GM23338 (cell line): ENCODE results near the gene MAD1L1. TPM values are rescaled to one million over a fixed set of nuclear protein-coding genes. Genes with fewer than 3 reads are reported as not detected.

ENCODE experiments used
- ATAC-seq: fragments of 200-7000 bp; cut with Tn5 transposase; 3 replicates; pipeline ENCODE4 v1.9.1; 2020
- DNase-seq: peaks from one replicate; pipeline ENCODE4 v3.0.0-alpha.2; 2015; ENCODE audit warnings: low spot score
- H2AFZ ChIP-seq: fragments of 200-600 bp; sonication (generic); 2 replicates; pipeline ENCODE4 v1.8.0; 2016; ENCODE audit warnings: antibody characterized with exemption, mild to moderate bottlenecking, moderate library complexity
- H3F3A ChIP-seq: fragments of 200-600 bp; sonication (generic); replicated peaks from 2 replicates; pipeline ENCODE4 v1.8.0; 2017; ENCODE audit warnings: antibody characterized with exemption, mixed run types, low read depth
- H3K27ac ChIP-seq: fragments of 200-600 bp; sonication (generic); 2 replicates; pipeline ENCODE4 v1.6.1; 2016; ENCODE audit warnings: low read depth
- H3K27me3 ChIP-seq: fragments of 200-600 bp; sonication (generic); 2 replicates; pipeline ENCODE4 v1.8.0; 2016; ENCODE audit warnings: mild to moderate bottlenecking, mixed run types, moderate library complexity; ENCODE audit not compliant: insufficient read depth
- H3K36me3 ChIP-seq: fragments of 200-600 bp; sonication (generic); 2 replicates; pipeline ENCODE4 v1.8.0; 2016; ENCODE audit warnings: mild to moderate bottlenecking; ENCODE audit not compliant: insufficient read depth
- H3K4me1 ChIP-seq: fragments of 200-600 bp; sonication (generic); 2 replicates; pipeline ENCODE4 v1.8.0; 2016; ENCODE audit warnings: mild to moderate bottlenecking, moderate library complexity; ENCODE audit not compliant: insufficient read depth
- H3K4me2 ChIP-seq: fragments of 200-600 bp; sonication (generic); 2 replicates; pipeline ENCODE4 v1.7.1; 2017; ENCODE audit warnings: mixed run types
- H3K4me3 ChIP-seq: fragments of 200-600 bp; sonication (generic); 2 replicates; pipeline ENCODE4 v1.6.1; 2016; ENCODE audit warnings: mixed run types
- H3K79me2 ChIP-seq: fragments of 200-600 bp; sonication (generic); replicated peaks from 2 replicates; pipeline ENCODE4 v1.8.0; 2017; ENCODE audit warnings: mild to moderate bottlenecking; ENCODE audit not compliant: insufficient read depth
- H3K9me2 ChIP-seq: fragments of 200-600 bp; sonication (generic); 2 replicates; pipeline ENCODE4 v1.8.0; 2017; ENCODE audit not compliant: insufficient read depth
- H4K20me1 ChIP-seq: fragments of 200-600 bp; sonication (generic); replicated peaks from 2 replicates; pipeline ENCODE4 v1.8.0; 2017; ENCODE audit warnings: mild to moderate bottlenecking; ENCODE audit not compliant: insufficient read depth
- H3K27ac Mint-ChIP-seq: 2 replicates; pipeline ENCODE4 v1.8.0; 2020; ENCODE audit warnings: inconsistent platforms, mild to moderate bottlenecking, moderate library complexity, mixed read lengths
- H3K27me3 Mint-ChIP-seq: 3 replicates; pipeline ENCODE4 v1.8.0; 2022; ENCODE audit warnings: low read depth, mild to moderate bottlenecking, moderate library complexity, mixed read lengths, inconsistent platforms; ENCODE audit not compliant: insufficient read depth, poor library complexity
- H3K36me3 Mint-ChIP-seq: 3 replicates; pipeline ENCODE4 v1.8.0; 2021; ENCODE audit warnings: low read depth, mild to moderate bottlenecking, inconsistent platforms, moderate library complexity, mixed read lengths
- H3K4me1 Mint-ChIP-seq: 3 replicates; pipeline ENCODE4 v1.8.0; 2020; ENCODE audit warnings: mild to moderate bottlenecking, inconsistent platforms, mixed read lengths
- H3K4me3 Mint-ChIP-seq: 3 replicates; pipeline ENCODE4 v1.8.0; 2021; ENCODE audit warnings: moderate library complexity, mild to moderate bottlenecking, inconsistent platforms, mixed read lengths
- H3K9me3 Mint-ChIP-seq: 3 replicates; pipeline ENCODE4 v1.8.0; 2020; ENCODE audit warnings: moderate library complexity, mild to moderate bottlenecking, inconsistent platforms, mixed read lengths
- CREB1 ChIP-seq: fragments of 250-450 bp; sonication (Bioruptor Pico); IDR thresholded peaks from 2 replicates; pipeline ENCODE4 v1.5.0; 2020; ENCODE audit warnings: low read depth, mild to moderate bottlenecking, moderate library complexity
- EZH2 ChIP-seq: fragments of 200-600 bp; sonication (generic); IDR thresholded peaks from one replicate; pipeline ENCODE4 v1.8.0; 2017; ENCODE audit warnings: antibody characterized with exemption, mild to moderate bottlenecking, low read depth; ENCODE audit not compliant: unreplicated experiment
- EZH2phosphoT487 ChIP-seq: fragments of 200-600 bp; sonication (generic); IDR thresholded peaks from one replicate; pipeline ENCODE4 v1.8.1; 2018; ENCODE audit warnings: antibody characterized with exemption; ENCODE audit not compliant: unreplicated experiment
- JUNB ChIP-seq: IDR thresholded peaks from one replicate; pipeline ENCODE4 v1.6.1; 2016; ENCODE audit warnings: antibody characterized with exemption; ENCODE audit not compliant: unreplicated experiment
- STAT1 ChIP-seq: IDR thresholded peaks from one replicate; pipeline ENCODE4 v1.6.1; 2016; ENCODE audit warnings: antibody characterized with exemption; ENCODE audit not compliant: unreplicated experiment
- ZNF114 ChIP-seq: fragments of 250-450 bp; sonication (Bioruptor Pico); IDR thresholded peaks from 2 replicates; pipeline ENCODE4 v1.5.0; 2020; ENCODE audit warnings: mild to moderate bottlenecking, moderate library complexity
- ZNF331 ChIP-seq: fragments of 250-450 bp; sonication (Bioruptor Pico); IDR thresholded peaks from 2 replicates; pipeline ENCODE4 v1.5.0; 2020; ENCODE audit warnings: low read depth, mild to moderate bottlenecking, moderate library complexity
- polyA plus RNA-seq: library from polyadenylated mRNA; unstranded; fragments of >200 nt; fragmentation: Nextera tagmentation; extraction: Ambion mirVana; gene quantifications from 2 replicates; pipeline ENCODE4 v1.2.1, GENCODE V29; 2016
- total RNA-seq: library from RNA; depleted of rRNA; stranded (reverse); fragments of >200 nt; shearing (Covaris generic); gene quantifications from 2 replicates; pipeline ENCODE4 v1.2.3, GENCODE V29; 2014
- TF ChIP-seq, protein P1 (sequence below): fragments of 250-450 bp; sonication (Bioruptor Pico); IDR thresholded peaks from 2 replicates; pipeline ENCODE4 v1.5.0; 2020; ENCODE audit warnings: mild to moderate bottlenecking, moderate library complexity
- TF ChIP-seq, protein P2 (sequence below): IDR thresholded peaks from 2 replicates; pipeline ENCODE4 v1.6.1; 2016; ENCODE audit warnings: antibody characterized with exemption

MAD1L1 gene
- total and polyA plus RNA-seq, 2 experiments from 2014 or later: 40.3 to 59.3 TPM

DNA sequence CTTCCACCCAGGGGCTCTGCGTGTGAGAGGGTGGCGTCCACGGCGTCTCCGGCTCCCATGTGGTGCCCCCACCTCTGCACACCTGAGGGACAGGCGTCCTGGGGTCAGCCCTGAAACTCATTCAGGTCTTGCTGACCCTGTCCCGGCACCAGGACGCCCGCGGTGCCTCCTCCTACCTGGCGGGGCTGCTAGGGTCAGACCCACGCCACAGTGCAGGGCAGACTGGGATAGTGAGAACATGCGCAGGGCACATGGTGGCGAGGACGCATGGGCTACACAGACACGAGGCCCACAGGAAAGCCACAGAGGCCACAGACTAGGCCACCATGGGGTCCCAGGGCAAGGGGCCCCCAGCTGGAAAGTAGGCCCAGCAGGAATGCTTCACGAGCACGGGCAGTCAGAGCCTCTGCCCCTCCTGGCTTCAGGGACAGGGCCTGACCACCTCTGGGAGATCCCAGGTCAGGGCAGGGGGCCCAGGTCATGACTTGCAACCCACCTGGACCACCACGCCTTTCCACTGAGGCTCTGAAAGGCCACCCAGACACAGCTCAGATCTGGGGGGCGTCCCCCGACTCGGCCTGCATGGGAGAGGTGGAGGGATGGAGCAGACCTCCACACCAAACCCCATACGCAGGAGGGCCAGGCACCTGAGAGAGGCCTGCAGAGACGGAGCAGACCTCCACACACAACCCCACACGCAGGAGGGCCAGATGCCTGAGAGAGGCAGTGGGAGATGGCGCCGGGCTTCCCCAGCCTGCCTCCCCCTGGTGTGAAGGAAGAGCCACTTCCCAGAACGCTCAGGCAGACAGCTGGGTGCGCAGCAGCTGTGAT is 374.1 kb downstream of the MAD1L1 start:
- Histone ChIP-seq H3K36me3 (no peaks in the 10 kb centered on the region), H4K20me1 (no peaks in the 10 kb centered on the region), H3K4me1 (no peaks in the 10 kb centered on the region), H3K9me2 (no peaks in the 10 kb centered on the region), H2AFZ (no peak overlapping the region), H3K4me2 (no peak overlapping the region), H3K4me3 (no peak overlapping the region), H3K27me3 (no peaks in the 10 kb centered on the region), H3K27ac (no peak overlapping the region), H3K79me2 (no peaks in the 10 kb centered on the region), H3F3A (no peaks in the 10 kb centered on the region)
- ATAC-seq (no peak), DNase-seq (no peak)
- TF ChIP-seq STAT1 (no peak), ZNF331 (CRISPR knock-in tag) (no peak), ZNF114 (CRISPR knock-in tag) (no peak), EZH2phosphoT487 (no peak), EZH2 (no peak), CREB1 (CRISPR knock-in tag) (no peak), JUNB (no peak)
- TF ChIP-seq, protein P1, sequence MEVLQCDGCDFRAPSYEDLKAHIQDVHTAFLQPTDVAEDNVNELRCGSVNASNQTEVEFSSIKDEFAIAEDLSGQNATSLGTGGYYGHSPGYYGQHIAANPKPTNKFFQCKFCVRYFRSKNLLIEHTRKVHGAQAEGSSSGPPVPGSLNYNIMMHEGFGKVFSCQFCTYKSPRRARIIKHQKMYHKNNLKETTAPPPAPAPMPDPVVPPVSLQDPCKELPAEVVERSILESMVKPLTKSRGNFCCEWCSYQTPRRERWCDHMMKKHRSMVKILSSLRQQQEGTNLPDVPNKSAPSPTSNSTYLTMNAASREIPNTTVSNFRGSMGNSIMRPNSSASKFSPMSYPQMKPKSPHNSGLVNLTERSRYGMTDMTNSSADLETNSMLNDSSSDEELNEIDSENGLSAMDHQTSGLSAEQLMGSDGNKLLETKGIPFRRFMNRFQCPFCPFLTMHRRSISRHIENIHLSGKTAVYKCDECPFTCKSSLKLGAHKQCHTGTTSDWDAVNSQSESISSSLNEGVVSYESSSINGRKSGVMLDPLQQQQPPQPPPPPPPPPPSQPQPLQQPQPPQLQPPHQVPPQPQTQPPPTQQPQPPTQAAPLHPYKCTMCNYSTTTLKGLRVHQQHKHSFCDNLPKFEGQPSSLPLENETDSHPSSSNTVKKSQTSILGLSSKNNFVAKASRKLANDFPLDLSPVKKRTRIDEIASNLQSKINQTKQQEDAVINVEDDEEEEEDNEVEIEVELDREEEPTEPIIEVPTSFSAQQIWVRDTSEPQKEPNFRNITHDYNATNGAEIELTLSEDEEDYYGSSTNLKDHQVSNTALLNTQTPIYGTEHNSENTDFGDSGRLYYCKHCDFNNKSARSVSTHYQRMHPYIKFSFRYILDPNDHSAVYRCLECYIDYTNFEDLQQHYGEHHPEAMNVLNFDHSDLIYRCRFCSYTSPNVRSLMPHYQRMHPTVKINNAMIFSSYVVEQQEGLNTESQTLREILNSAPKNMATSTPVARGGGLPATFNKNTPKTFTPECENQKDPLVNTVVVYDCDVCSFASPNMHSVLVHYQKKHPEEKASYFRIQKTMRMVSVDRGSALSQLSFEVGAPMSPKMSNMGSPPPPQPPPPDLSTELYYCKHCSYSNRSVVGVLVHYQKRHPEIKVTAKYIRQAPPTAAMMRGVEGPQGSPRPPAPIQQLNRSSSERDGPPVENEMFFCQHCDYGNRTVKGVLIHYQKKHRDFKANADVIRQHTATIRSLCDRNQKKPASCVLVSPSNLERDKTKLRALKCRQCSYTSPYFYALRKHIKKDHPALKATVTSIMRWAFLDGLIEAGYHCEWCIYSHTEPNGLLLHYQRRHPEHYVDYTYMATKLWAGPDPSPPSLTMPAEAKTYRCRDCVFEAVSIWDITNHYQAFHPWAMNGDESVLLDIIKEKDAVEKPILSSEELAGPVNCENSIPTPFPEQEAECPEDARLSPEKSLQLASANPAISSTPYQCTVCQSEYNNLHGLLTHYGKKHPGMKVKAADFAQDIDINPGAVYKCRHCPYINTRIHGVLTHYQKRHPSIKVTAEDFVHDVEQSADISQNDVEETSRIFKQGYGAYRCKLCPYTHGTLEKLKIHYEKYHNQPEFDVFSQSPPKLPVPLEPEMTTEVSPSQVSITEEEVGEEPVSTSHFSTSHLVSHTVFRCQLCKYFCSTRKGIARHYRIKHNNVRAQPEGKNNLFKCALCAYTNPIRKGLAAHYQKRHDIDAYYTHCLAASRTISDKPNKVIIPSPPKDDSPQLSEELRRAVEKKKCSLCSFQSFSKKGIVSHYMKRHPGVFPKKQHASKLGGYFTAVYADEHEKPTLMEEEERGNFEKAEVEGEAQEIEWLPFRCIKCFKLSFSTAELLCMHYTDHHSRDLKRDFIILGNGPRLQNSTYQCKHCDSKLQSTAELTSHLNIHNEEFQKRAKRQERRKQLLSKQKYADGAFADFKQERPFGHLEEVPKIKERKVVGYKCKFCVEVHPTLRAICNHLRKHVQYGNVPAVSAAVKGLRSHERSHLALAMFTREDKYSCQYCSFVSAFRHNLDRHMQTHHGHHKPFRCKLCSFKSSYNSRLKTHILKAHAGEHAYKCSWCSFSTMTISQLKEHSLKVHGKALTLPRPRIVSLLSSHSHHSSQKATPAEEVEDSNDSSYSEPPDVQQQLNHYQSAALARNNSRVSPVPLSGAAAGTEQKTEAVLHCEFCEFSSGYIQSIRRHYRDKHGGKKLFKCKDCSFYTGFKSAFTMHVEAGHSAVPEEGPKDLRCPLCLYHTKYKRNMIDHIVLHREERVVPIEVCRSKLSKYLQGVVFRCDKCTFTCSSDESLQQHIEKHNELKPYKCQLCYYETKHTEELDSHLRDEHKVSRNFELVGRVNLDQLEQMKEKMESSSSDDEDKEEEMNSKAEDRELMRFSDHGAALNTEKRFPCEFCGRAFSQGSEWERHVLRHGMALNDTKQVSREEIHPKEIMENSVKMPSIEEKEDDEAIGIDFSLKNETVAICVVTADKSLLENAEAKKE (CRISPR knock-in tag): no peak
- TF ChIP-seq, protein P2, sequence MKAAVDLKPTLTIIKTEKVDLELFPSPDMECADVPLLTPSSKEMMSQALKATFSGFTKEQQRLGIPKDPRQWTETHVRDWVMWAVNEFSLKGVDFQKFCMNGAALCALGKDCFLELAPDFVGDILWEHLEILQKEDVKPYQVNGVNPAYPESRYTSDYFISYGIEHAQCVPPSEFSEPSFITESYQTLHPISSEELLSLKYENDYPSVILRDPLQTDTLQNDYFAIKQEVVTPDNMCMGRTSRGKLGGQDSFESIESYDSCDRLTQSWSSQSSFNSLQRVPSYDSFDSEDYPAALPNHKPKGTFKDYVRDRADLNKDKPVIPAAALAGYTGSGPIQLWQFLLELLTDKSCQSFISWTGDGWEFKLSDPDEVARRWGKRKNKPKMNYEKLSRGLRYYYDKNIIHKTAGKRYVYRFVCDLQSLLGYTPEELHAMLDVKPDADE: no peak
- peaks cover 3% of the 10 kb centered on the region; the same call in 2 of the 3 replicates for H3K4me1 Mint-ChIP-seq
- H3K27me3 Mint-ChIP-seq: peaks cover 14% of the 10 kb centered on the region
- no peaks in the 10 kb centered on the region for H3K36me3 Mint-ChIP-seq
- no peak overlapping the region for H3K4me3 Mint-ChIP-seq
- no peak overlapping the region for H3K27ac Mint-ChIP-seq
- no peaks in the 10 kb centered on the region for H3K9me3 Mint-ChIP-seq
